ENCODE results near the gene PIAS1. TPM values are rescaled to one million over a fixed set of nuclear protein-coding genes. Genes with fewer than 3 reads are reported as not detected.

The PIAS1 gene
- total RNA-seq, 4 donors from 2014 or later: 91.6 to 202 (median 111) TPM

DNA sequence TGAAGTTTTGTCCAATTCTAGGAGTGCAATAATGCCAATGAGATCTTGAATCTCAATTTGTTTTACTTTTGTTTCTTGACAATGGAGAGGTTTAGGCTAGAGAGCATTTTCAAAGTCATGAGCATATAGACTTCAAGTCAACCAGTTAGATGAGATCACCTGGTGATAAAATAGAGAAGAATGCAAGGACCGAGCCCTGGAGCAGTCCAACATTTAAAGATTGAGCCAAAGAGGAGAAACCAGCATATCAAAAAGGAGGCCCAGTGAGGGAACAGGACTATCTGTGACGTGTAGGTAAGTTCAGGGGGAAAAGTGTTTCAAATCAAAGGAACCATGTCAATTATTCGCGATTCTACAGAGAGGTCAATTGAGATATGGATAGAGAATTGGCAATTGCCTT is 1.7 kb upstream of the PIAS1 start:
- Histone ChIP-seq H3K36me3 (no peaks in the 10 kb centered on the region), H3K4me1 (peaks cover 12 to 24% of the 10 kb centered on the region in 2 donors), H3K4me3 (replicated peaks in 1 of 3) (no peak overlapping the region), H3K9me3 (no peaks in the 10 kb centered on the region), H3K27ac (no peak overlapping the region), H3K27me3 (no peaks in the 10 kb centered on the region)
- DNase-seq: no peak
- 92 to 98% methylated on average over 4 of the region's 4 CpGs for WGBS, 2 donors
- intact Hi-C loops (cut with DNase I): loop anchor here (10.0 kb wide), 2 partner anchors 162 to 188 kb away; no protein-coding TSS in a partner anchor
- TF ChIP-seq POLR2A (IDR thresholded peaks at IDR 0.05): no peak
- TF ChIP-seq, protein P1, sequence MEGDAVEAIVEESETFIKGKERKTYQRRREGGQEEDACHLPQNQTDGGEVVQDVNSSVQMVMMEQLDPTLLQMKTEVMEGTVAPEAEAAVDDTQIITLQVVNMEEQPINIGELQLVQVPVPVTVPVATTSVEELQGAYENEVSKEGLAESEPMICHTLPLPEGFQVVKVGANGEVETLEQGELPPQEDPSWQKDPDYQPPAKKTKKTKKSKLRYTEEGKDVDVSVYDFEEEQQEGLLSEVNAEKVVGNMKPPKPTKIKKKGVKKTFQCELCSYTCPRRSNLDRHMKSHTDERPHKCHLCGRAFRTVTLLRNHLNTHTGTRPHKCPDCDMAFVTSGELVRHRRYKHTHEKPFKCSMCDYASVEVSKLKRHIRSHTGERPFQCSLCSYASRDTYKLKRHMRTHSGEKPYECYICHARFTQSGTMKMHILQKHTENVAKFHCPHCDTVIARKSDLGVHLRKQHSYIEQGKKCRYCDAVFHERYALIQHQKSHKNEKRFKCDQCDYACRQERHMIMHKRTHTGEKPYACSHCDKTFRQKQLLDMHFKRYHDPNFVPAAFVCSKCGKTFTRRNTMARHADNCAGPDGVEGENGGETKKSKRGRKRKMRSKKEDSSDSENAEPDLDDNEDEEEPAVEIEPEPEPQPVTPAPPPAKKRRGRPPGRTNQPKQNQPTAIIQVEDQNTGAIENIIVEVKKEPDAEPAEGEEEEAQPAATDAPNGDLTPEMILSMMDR (IDR thresholded peaks at IDR 0.05): no peak

DNA sequence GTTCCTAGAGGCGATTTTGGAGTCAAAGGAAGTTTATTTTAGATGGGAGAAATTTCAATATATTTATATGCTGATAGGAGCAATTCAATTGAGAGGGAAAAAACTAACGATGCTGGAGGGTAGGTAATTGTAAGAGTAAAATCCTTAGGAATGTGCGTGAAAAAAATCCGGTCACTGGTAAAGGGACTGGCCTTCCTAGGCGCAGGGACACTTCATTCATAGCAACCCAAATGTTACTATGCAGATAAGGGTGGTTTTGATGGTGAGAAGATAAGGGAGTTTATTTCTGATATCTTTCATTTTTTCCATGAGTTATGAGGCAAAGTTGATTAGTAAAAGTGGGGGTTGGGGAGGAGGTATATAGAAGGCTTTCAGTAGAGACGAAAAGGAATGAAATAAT is 1.1 kb upstream of the PIAS1 start:
- no peaks in the 10 kb centered on the region for H3K27me3 ChIP-seq
- peaks cover 18 to 27% of the 10 kb centered on the region in 2 donors for H3K4me1 ChIP-seq
- 82 to 85% methylated on average over 6 of the region's 6 CpGs for WGBS, 2 donors
- no peak overlapping the region for H3K4me3 ChIP-seq (replicated peaks in 1 of 3)
- intact Hi-C loops (cut with DNase I): loop anchor here (10.0 kb wide), 2 partner anchors 162 to 188 kb away; no protein-coding TSS in a partner anchor
- H3K9me3 ChIP-seq: no peaks in the 10 kb centered on the region
- TF ChIP-seq POLR2A (IDR thresholded peaks at IDR 0.05): no peak
- TF ChIP-seq, protein P1 (IDR thresholded peaks at IDR 0.05): no peak
- no peak overlapping the region for H3K27ac ChIP-seq
- no peaks in the 10 kb centered on the region for H3K36me3 ChIP-seq
- no peak for DNase-seq

DNA sequence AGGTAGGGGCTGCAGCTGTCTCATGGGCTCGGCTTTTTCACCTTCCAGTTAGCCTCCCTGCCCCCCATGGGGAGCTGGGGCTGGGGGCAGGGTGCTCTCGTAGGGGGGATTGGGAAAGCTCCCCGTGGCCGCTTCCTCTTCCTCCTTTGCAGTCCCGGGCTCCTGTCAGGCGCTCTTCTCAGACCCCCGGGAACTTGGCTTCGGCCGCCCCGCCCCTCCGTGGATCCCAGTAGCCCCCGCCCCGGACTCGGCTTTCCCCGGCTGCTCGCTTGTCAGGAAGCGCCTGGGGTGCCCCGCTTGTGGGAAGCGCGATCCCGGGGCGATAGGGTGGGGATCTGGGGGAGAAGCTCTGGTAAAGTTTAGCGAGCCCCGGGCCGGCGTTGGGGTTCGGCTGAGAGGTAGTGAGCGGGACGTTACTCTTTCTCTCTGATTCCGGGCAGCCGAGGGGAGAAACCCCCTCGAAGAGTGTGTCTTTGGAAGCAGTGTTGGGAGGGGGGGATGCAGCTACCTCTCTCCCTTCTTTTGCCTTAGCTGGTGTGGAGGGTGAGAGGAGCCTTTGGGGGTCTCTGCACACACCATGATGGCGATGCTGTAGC is 611 bp downstream of the PIAS1 start:
- Histone ChIP-seq H3K27ac (peak overlapping the region; percentile 93 to 97 (median 95)), H3K4me3 (replicated peaks in 1 of 3) (peak overlapping the region; percentile 79 to 99 (median 96)), H3K9me3 (no peaks in the 10 kb centered on the region), H3K4me1 (peaks cover 25 to 27% of the 10 kb centered on the region in 2 donors), H3K36me3 (no peaks in the 10 kb centered on the region), H3K27me3 (no peaks in the 10 kb centered on the region)
- TF ChIP-seq, protein P1 (IDR thresholded peaks at IDR 0.05): peak in 1 of 6 experiments; percentile 5
- TF ChIP-seq POLR2A (IDR thresholded peaks at IDR 0.05): no peak
- peak; percentile 62 to 71 for DNase-seq
- intact Hi-C loops (cut with DNase I): loop anchor here (10.0 kb wide), 2 partner anchors 160 to 190 kb away; no protein-coding TSS in a partner anchor
- WGBS, 2 donors: 1 to 2% methylated on average over 4 to 30 of the region's 33 CpGs

DNA sequence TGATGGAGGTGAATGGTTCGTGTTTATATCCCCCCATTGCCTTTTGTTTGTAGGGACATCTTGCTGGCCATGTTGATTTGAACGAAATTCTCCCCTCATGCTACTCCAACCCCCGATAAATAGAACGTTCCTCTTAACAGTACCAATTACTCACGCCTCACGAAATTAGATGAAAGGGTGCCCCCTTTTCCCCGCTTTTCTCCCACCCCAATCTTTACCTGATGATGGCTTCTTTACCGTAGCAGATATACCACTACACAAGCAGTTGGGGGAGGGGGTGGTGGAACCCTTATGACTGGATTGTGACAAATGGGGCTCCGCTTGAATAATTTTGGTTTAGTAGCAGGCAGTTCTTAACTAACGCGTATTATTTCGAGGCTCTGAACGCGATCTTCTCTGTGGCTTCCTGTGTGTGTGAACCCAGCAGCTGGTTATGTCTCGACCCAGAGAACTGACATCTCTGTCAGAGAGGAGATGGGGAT is 1.1 kb downstream of the PIAS1 start:
- H3K27me3 ChIP-seq: no peaks in the 10 kb centered on the region
- WGBS, 2 donors: 0% methylated on average over 15 of the region's 15 CpGs
- H3K27ac ChIP-seq: peak overlapping the region; percentile 93 to 97 (median 95)
- peak overlapping the region; percentile 79 to 99 (median 96) for H3K4me3 ChIP-seq (replicated peaks in 1 of 3)
- TF ChIP-seq, protein P1 (IDR thresholded peaks at IDR 0.05): no peak
- TF ChIP-seq POLR2A (IDR thresholded peaks at IDR 0.05): peak in 1 of 2 donors; percentile 34
- intact Hi-C loops (cut with DNase I): loop anchor here (10.0 kb wide), 2 partner anchors 160 to 190 kb away; no protein-coding TSS in a partner anchor
- no peaks in the 10 kb centered on the region for H3K9me3 ChIP-seq
- no peaks in the 10 kb centered on the region for H3K36me3 ChIP-seq
- peaks cover 25 to 27% of the 10 kb centered on the region in 2 donors for H3K4me1 ChIP-seq
- peak; percentile 64 to 65 for DNase-seq
